WERI-Rb-1 (cell line): ENCODE data around the gene GGACT.

Experiments
- DNase-seq: peaks from one replicate; pipeline ENCODE4 v3.0.0-alpha.2; 2020
- H3K27ac ChIP-seq: fragments of 250-450 bp; sonication (Bioruptor Pico); 2 replicates; pipeline ENCODE4 v1.5.1; 2020; ENCODE audit warnings: mild to moderate bottlenecking, moderate library complexity
- H3K27me3 ChIP-seq: fragments of 250-450 bp; sonication (Bioruptor Pico); 2 replicates; pipeline ENCODE4 v1.5.1; 2021; ENCODE audit warnings: mild to moderate bottlenecking, low read depth, moderate library complexity; ENCODE audit not compliant: insufficient read depth, severe bottlenecking
- H3K36me3 ChIP-seq: fragments of 250-450 bp; sonication (Bioruptor Pico); 2 replicates; pipeline ENCODE4 v1.5.1; 2020; ENCODE audit warnings: mild to moderate bottlenecking, moderate library complexity
- H3K4me3 ChIP-seq: 2 replicates; pipeline ENCODE4 v1.5.1; 2011; ENCODE audit warnings: low read depth, mild to moderate bottlenecking, control low read depth, low read length
- H3K9me3 ChIP-seq: fragments of 250-450 bp; sonication (Bioruptor Pico); 2 replicates; pipeline ENCODE4 v1.5.1; 2021; ENCODE audit warnings: mild to moderate bottlenecking, moderate library complexity; ENCODE audit not compliant: severe bottlenecking
- TF ChIP-seq, protein P1 (sequence below): IDR thresholded peaks from 2 replicates; pipeline ENCODE4 v1.5.1; 2011; ENCODE audit warnings: low read depth, mild to moderate bottlenecking, control low read depth, inconsistent platforms, low read length

Gene GGACT

DNA sequence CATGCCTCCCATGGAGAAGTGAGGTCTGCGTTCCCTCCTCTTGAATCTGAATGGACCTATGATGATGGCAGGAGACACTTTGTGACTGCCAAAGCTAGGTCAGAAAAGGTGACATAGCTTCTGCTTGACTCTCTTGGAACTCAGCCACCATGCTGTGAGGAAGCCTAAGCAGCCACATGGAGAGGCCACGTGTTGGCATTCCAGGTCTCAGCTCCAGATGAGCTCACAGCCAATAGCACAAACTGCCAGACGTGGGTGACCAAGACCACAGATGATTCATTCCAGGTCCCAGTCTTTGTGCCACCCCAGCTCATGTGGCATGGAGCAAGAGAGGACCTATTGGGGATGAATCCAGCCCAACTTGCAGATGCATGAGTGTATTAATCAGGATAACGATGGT is 8.7 kb upstream of the GGACT start:
- DNase-seq = no peak
- H3K9me3 ChIP-seq = no peaks in the 10 kb centered on the region
- H3K4me3 ChIP-seq = no peak overlapping the region
- H3K27ac ChIP-seq = no peak overlapping the region
- TF ChIP-seq, protein P1, sequence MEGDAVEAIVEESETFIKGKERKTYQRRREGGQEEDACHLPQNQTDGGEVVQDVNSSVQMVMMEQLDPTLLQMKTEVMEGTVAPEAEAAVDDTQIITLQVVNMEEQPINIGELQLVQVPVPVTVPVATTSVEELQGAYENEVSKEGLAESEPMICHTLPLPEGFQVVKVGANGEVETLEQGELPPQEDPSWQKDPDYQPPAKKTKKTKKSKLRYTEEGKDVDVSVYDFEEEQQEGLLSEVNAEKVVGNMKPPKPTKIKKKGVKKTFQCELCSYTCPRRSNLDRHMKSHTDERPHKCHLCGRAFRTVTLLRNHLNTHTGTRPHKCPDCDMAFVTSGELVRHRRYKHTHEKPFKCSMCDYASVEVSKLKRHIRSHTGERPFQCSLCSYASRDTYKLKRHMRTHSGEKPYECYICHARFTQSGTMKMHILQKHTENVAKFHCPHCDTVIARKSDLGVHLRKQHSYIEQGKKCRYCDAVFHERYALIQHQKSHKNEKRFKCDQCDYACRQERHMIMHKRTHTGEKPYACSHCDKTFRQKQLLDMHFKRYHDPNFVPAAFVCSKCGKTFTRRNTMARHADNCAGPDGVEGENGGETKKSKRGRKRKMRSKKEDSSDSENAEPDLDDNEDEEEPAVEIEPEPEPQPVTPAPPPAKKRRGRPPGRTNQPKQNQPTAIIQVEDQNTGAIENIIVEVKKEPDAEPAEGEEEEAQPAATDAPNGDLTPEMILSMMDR = no peak
- no peaks in the 10 kb centered on the region for H3K36me3 ChIP-seq
- peaks cover 28% of the 10 kb centered on the region for H3K27me3 ChIP-seq

DNA sequence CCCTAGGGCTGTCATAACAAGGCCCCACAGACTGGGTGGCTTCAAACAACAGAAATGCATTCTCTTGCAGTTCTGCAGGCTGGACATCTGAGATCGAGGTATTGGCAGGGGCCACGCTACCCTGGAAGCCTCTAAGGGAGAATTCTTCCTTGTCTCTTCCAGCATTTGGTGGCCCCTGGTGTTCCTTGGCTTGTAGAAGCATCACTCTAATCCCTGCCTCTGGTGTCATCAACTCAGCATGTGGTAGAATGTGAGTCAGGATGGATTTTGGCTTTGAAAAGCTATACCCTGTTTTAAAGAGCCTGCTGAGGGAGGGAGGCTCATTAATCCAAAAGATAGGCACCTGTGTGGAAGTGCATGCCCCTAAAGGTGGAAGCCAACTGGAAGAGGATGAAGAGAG is 7.9 kb upstream of the GGACT start:
- Histone ChIP-seq H3K27ac (no peak overlapping the region), H3K4me3 (no peak overlapping the region), H3K27me3 (peaks cover 35% of the 10 kb centered on the region), H3K36me3 (no peaks in the 10 kb centered on the region), H3K9me3 (no peaks in the 10 kb centered on the region)
- TF ChIP-seq, protein P1 = no peak
- no peak for DNase-seq

DNA sequence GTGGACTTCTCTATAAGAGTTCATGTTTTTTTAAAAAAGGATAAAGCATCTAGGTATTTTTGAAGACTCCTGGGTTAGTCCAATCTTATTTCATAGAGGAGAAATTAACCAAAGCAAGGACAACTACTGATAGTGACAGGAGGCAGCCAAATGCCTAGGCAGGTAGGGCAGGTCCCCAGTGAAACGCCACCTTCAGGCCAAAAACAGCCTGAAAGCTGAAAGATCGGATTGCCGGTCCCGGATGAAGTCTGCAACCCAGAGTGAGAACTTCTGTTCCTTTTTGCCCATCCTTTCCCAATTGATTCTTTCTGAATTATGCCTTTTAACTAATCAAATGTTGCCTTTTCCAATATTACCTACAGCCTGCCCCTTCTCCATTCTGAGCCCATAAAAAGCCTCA is 6.1 kb upstream of the GGACT start:
- DNase-seq = peak; percentile 58
- H3K9me3 ChIP-seq = no peaks in the 10 kb centered on the region
- H3K27ac ChIP-seq = no peak overlapping the region
- no peaks in the 10 kb centered on the region for H3K36me3 ChIP-seq
- TF ChIP-seq, protein P1 = peak; percentile 95
- H3K27me3 ChIP-seq = peaks cover 52% of the 10 kb centered on the region
- no peak overlapping the region for H3K4me3 ChIP-seq

- Histone ChIP-seq H3K27me3 (peaks cover 52% of the 10 kb centered on the region), H3K9me3 (no peaks in the 10 kb centered on the region), H3K4me3 (no peak overlapping the region), H3K36me3 (no peaks in the 10 kb centered on the region), H3K27ac (no peak overlapping the region)
- TF ChIP-seq, protein P1 = no peak
- no peak for DNase-seq
Observed at GRCh38 chr13:100594255-100594654, 5.7 kb upstream of the GGACT start.

- H3K4me3 ChIP-seq = peak overlapping the region; percentile 38
- TF ChIP-seq, protein P1 = no peak
- DNase-seq = peak; percentile 67
Observed at GRCh38 chr13:100589178-100589725, 663 bp upstream of the GGACT start.

DNA sequence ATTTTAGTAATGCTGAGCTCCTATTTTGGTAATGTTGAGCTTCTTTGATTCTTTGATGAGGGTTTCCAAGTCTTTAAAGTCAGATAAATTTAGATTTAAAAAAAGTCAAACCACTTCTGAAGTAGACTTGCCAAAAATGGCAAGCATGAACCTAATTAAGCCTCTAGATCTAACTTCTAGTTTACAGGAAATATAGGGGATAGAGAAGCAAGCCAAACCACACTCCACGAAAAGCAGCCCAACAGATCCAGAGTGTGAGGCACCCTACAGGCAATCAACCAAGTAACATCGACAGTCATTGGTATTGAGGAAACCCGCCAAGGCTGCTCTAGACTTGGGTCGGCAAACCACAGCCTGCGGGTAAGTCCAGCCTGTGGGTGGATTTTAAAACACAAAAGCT is 3.7 kb downstream of the GGACT start:
- Histone ChIP-seq H3K9me3 (peaks cover 21% of the 10 kb centered on the region), H3K27me3 (peaks cover 13% of the 10 kb centered on the region), H3K4me3 (no peak overlapping the region), H3K36me3 (no peaks in the 10 kb centered on the region), H3K27ac (no peak overlapping the region)
- TF ChIP-seq, protein P1 = no peak
- no peak for DNase-seq

More at GRCh38 chr13:100589178-100589725, 663 bp upstream of the GGACT start:
- peaks cover 51% of the 10 kb centered on the region for H3K27me3 ChIP-seq
- H3K36me3 ChIP-seq = no peaks in the 10 kb centered on the region
- no peak overlapping the region for H3K27ac ChIP-seq
- H3K9me3 ChIP-seq = no peaks in the 10 kb centered on the region
